Endodermal cell (in vitro differentiated cells): ENCODE measurements around the gene SYT1. TPM values are rescaled to one million over a fixed set of nuclear protein-coding genes. Genes with fewer than 3 reads are reported as not detected.

ENCODE experiments used
- DNase-seq: peaks from one replicate; pipeline ENCODE4 v3.0.0-alpha.2; 2017
- H3K27ac ChIP-seq: 2 replicates; pipeline ENCODE4 v1.5.1; 2013; ENCODE audit warnings: mild to moderate bottlenecking, low read depth, low read length, moderate library complexity
- H3K27me3 ChIP-seq: 2 replicates; pipeline ENCODE4 v1.6.1; 2013; ENCODE audit warnings: mild to moderate bottlenecking, low read length, moderate library complexity; ENCODE audit not compliant: insufficient read depth, control insufficient read depth, poor library complexity, severe bottlenecking
- H3K36me3 ChIP-seq: 2 replicates; pipeline ENCODE4 v1.7.0; 2013; ENCODE audit warnings: mild to moderate bottlenecking, low read length, moderate library complexity; ENCODE audit not compliant: control insufficient read depth, insufficient read depth
- H3K4me1 ChIP-seq: one replicate; pipeline ENCODE4 v1.7.0; 2013; ENCODE audit warnings: low read length; ENCODE audit not compliant: control insufficient read depth, insufficient read depth
- H3K4me3 ChIP-seq: 2 replicates; pipeline ENCODE4 v1.5.1; 2013; ENCODE audit warnings: mild to moderate bottlenecking, low read length, moderate library complexity
- H3K9ac ChIP-seq: 2 replicates; pipeline ENCODE4 v1.6.1; 2013; ENCODE audit warnings: mild to moderate bottlenecking, low read length, moderate library complexity; ENCODE audit not compliant: poor library complexity, severe bottlenecking; ENCODE audit errors: extremely low read depth
- H3K9me3 ChIP-seq: 2 replicates; pipeline ENCODE4 v1.6.1; 2013; ENCODE audit warnings: mild to moderate bottlenecking, low read length, moderate library complexity; ENCODE audit not compliant: control insufficient read depth
- H3K27ac Mint-ChIP-seq: 2 replicates; pipeline ENCODE4 v1.8.0; 2020; ENCODE audit warnings: mixed read lengths
- H3K27me3 Mint-ChIP-seq: 2 replicates; pipeline ENCODE4 v1.8.0; 2021; ENCODE audit warnings: mild to moderate bottlenecking, mixed read lengths; ENCODE audit not compliant: insufficient read depth
- H3K36me3 Mint-ChIP-seq: 2 replicates; pipeline ENCODE4 v1.8.0; 2020; ENCODE audit warnings: low read depth, mixed read lengths
- H3K4me1 Mint-ChIP-seq: 2 replicates; pipeline ENCODE4 v1.8.0; 2020; ENCODE audit warnings: mixed read lengths
- H3K4me3 Mint-ChIP-seq: 2 replicates; pipeline ENCODE4 v1.8.0; 2020; ENCODE audit warnings: mild to moderate bottlenecking, moderate library complexity, mixed read lengths
- H3K9me3 Mint-ChIP-seq: 2 replicates; pipeline ENCODE4 v1.8.0; 2020; ENCODE audit warnings: mild to moderate bottlenecking, mixed read lengths
- WGBS, 2 experiments: methylation state at CpG; one replicate each; pipeline versions ENCODE4 v1.1.5 to v1.1.7; 2013; ENCODE audit warnings: missing lambda C conversion rate in 2 of 2, mixed read lengths in 1 of 2; ENCODE audit not compliant: insufficient coverage in 1 of 2, insufficient read length in 1 of 2; 5-methylcytosine and 5-hydroxymethylcytosine counted together
- total RNA-seq, 2 donors: library from RNA; stranded (reverse); fragmentation: NEBNext Ultra II Directional in 1 of 2; extraction: Animal tissue kit (Norgen Biotek cat#: 25700) in 1 of 2; gene quantifications; 2 replicates in 1 of 2; 3 replicates in 1 of 2; pipeline ENCODE4 v1.2.1, GENCODE V29; 2021
- TF ChIP-seq, protein P1 (sequence below): fragments of 200-600 bp; sonication (generic); conservative IDR thresholded peaks from 2 replicates; pipeline ENCODE4 v1.5.0; 2021; ENCODE audit warnings: antibody characterized with exemption, mild to moderate bottlenecking

SYT1 gene
- total RNA-seq, 2 donors from 2014 or later: 6.8 to 10.7 TPM

DNA sequence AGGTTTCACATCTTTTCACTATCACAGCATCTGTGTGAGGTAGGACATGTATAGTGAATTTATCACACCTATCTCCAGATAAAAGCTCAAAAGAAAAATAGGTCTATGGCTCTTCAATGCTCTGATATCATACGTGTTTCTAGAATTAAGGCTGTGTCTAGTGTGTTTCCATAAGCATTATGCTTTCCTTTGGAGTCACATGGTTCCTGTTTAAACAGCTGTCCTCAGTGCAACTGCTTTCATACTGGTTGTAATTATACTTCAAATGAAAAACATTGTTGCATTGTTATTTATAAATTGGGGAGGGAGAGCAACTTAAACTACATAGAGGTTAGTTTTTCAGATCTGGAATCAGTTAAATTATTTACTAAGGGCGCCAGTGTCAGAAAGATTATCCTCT is 151.6 kb downstream of the SYT1 start:
- DNase-seq: no peak
- Histone ChIP-seq H3K4me1 (no peaks in the 10 kb centered on the region), H3K9me3 (no peaks in the 10 kb centered on the region), H3K4me3 (no peak overlapping the region), H3K36me3 (no peaks in the 10 kb centered on the region), H3K27ac (no peak overlapping the region), H3K9ac (no peak overlapping the region), H3K27me3 (no peaks in the 10 kb centered on the region)
- Mint-ChIP-seq H3K27ac (no peak overlapping the region), H3K4me3 (no peak overlapping the region), H3K36me3 (no peaks in the 10 kb centered on the region), H3K9me3 (peaks cover 1% of the 10 kb centered on the region), H3K27me3 (no peaks in the 10 kb centered on the region), H3K4me1 (no peaks in the 10 kb centered on the region)
- TF ChIP-seq, protein P1, sequence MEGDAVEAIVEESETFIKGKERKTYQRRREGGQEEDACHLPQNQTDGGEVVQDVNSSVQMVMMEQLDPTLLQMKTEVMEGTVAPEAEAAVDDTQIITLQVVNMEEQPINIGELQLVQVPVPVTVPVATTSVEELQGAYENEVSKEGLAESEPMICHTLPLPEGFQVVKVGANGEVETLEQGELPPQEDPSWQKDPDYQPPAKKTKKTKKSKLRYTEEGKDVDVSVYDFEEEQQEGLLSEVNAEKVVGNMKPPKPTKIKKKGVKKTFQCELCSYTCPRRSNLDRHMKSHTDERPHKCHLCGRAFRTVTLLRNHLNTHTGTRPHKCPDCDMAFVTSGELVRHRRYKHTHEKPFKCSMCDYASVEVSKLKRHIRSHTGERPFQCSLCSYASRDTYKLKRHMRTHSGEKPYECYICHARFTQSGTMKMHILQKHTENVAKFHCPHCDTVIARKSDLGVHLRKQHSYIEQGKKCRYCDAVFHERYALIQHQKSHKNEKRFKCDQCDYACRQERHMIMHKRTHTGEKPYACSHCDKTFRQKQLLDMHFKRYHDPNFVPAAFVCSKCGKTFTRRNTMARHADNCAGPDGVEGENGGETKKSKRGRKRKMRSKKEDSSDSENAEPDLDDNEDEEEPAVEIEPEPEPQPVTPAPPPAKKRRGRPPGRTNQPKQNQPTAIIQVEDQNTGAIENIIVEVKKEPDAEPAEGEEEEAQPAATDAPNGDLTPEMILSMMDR: no peak
- WGBS, 2 experiments: 100% methylated on average over 1 of the region's 2 CpGs

DNA sequence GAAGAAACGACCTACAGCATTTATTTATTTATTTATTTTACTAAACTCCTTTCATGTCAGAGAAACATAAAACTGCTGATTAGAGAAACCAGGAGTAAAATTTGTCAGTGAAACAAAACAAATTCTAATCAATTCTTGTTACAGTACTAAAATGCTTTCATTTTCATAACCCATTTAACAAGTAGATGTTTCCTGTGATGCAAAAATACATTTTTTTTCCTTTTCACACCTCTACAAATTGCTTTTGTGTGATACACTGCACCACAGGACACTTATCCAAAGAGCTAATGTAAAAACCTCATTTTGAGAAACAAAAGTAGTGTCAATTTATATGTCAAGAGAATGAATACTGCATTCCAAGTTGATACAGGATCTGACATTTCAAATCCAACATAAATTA is 155.1 kb downstream of the SYT1 start:
- peaks cover 1% of the 10 kb centered on the region for H3K9me3 Mint-ChIP-seq
- no peaks in the 10 kb centered on the region for H3K36me3 Mint-ChIP-seq
- H3K27me3 Mint-ChIP-seq: no peaks in the 10 kb centered on the region
- H3K9ac ChIP-seq: no peak overlapping the region
- no peaks in the 10 kb centered on the region for H3K4me1 Mint-ChIP-seq
- DNase-seq: no peak
- H3K4me1 ChIP-seq: peaks cover 3% of the 10 kb centered on the region
- TF ChIP-seq, protein P1: no peak
- no peaks in the 10 kb centered on the region for H3K27me3 ChIP-seq
- H3K4me3 Mint-ChIP-seq: no peak overlapping the region
- no peaks in the 10 kb centered on the region for H3K9me3 ChIP-seq
- H3K27ac Mint-ChIP-seq: no peak overlapping the region
- no CpG with 5 or more reads among the region's 1 CpG for WGBS, 2 experiments
- H3K27ac ChIP-seq: no peak overlapping the region
- no peak overlapping the region for H3K4me3 ChIP-seq
- no peaks in the 10 kb centered on the region for H3K36me3 ChIP-seq

DNA sequence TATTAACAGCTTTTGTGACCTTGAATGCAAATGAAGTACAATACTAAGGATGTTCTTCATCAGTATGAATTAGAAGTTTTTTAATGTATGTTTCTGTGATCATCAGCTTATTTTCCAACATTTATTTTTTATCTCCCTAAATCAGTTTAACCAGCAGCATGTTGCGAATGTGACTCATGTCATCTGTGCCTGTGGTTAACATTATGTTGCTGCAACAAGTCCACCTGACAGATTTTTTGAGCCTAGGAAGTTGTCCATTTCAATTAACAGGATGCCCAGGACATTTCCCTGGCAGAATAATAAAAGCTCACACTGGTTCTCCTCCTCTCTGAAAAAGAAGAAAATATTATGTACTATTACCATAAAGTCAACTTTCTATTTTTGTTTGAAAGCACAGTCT is 155.5 kb downstream of the SYT1 start:
- TF ChIP-seq, protein P1: no peak
- no peaks in the 10 kb centered on the region for H3K9me3 ChIP-seq
- no peak for DNase-seq
- Mint-ChIP-seq H3K4me3 (no peak overlapping the region), H3K36me3 (no peaks in the 10 kb centered on the region), H3K27me3 (no peaks in the 10 kb centered on the region), H3K4me1 (no peaks in the 10 kb centered on the region), H3K9me3 (peaks cover 1% of the 10 kb centered on the region), H3K27ac (no peak overlapping the region)
- no peak overlapping the region for H3K27ac ChIP-seq
- no peak overlapping the region for H3K9ac ChIP-seq
- no peaks in the 10 kb centered on the region for H3K27me3 ChIP-seq
- H3K4me3 ChIP-seq: no peak overlapping the region
- peaks cover 3% of the 10 kb centered on the region for H3K4me1 ChIP-seq
- WGBS, 2 experiments: 89 to 100% methylated on average over 1 of the region's 1 CpG
- no peaks in the 10 kb centered on the region for H3K36me3 ChIP-seq
